HepG2 (cell line): ENCODE measurements around the gene TMEM235. TPM values are rescaled to one million over a fixed set of nuclear protein-coding genes. Genes with fewer than 3 reads are reported as not detected.

Source experiments
- ATF7 ChIP-seq, 2 experiments: fragments of 450-650 bp in 1 of 2; sonication (generic) in 1 of 2; formaldehyde crosslinking in 1 of 2; IDR thresholded peaks; 2 replicates each; pipeline versions ENCODE4 v1.4.0 to v1.6.1; 2016 to 2020; ENCODE audit warnings: antibody characterized with exemption in 1 of 2, mild to moderate bottlenecking in 1 of 2, missing genetic modification reagents in 1 of 2
- ESRRA ChIP-seq: sonication (generic); formaldehyde crosslinking; IDR thresholded peaks from 2 replicates; pipeline ENCODE4 v1.5.1; 2020; ENCODE audit warnings: mild to moderate bottlenecking, low read depth, missing genetic modification reagents
- EZH2 ChIP-seq: conservative IDR thresholded peaks from 2 replicates; pipeline ENCODE4 v1.6.1; 2012; ENCODE audit warnings: mild to moderate bottlenecking, low read depth, low read length, moderate library complexity
- GABPB1 ChIP-seq: IDR thresholded peaks from 2 replicates; pipeline ENCODE4 v1.6.1; 2016; ENCODE audit warnings: mild to moderate bottlenecking, missing genetic modification reagents, moderate library complexity, missing compliant biosample characterization
- HDAC2 ChIP-seq: sonication (generic); formaldehyde crosslinking; IDR thresholded peaks from 2 replicates; pipeline ENCODE4 v1.4.0; 2020; ENCODE audit warnings: missing genetic modification reagents
- NFIB ChIP-seq: sonication (generic); formaldehyde crosslinking; IDR thresholded peaks from 2 replicates; pipeline ENCODE4 v1.9.0; 2021; ENCODE audit warnings: missing genetic modification reagents, mild to moderate bottlenecking, borderline replicate concordance
- TBX2 ChIP-seq: sonication (generic); formaldehyde crosslinking; IDR thresholded peaks from 2 replicates; pipeline ENCODE4 v1.5.0; 2020; ENCODE audit warnings: missing genetic modification reagents, mild to moderate bottlenecking, borderline replicate concordance
- ZBTB38 ChIP-seq: sonication (generic); formaldehyde crosslinking; IDR thresholded peaks from 2 replicates; pipeline ENCODE4 v1.5.1; 2020; ENCODE audit warnings: mild to moderate bottlenecking, missing genetic modification reagents
- ZFY ChIP-seq: sonication (generic); formaldehyde crosslinking; IDR thresholded peaks from 2 replicates; pipeline ENCODE4 v1.4.0; 2020; ENCODE audit warnings: missing genetic modification reagents
- ZFYVE20 ChIP-seq: sonication (generic); formaldehyde crosslinking; IDR thresholded peaks from 2 replicates; pipeline ENCODE4 v1.8.0; 2023; ENCODE audit warnings: low read depth, mild to moderate bottlenecking, moderate library complexity, missing genetic modification reagents, borderline replicate concordance
- ZNF232 ChIP-seq: sonication (generic); formaldehyde crosslinking; IDR thresholded peaks from 2 replicates; pipeline ENCODE4 v1.4.0; 2020; ENCODE audit warnings: missing genetic modification reagents, borderline replicate concordance
- ZNF724P ChIP-seq: sonication (generic); formaldehyde crosslinking; IDR thresholded peaks from 2 replicates; pipeline ENCODE4 v1.8.0; 2022; ENCODE audit warnings: missing genetic modification reagents, borderline replicate concordance
- polyA plus RNA-seq, 8 experiments: library from polyadenylated mRNA; depleted of rRNA in 3 of 8; stranded (reverse) in 7 of 8; unstranded in 1 of 8; fragments of >200 nt; fragmentation: Illumina TruSeq in 4 of 8; extraction: Trizol in 4 of 8; gene quantifications; 2 replicates each; pipeline versions ENCODE4 v1.2.1 to v1.2.3, GENCODE V29; 2011 to 2016; ENCODE audit warnings: low read depth in 4 of 8, missing spikeins in 1 of 8, mixed read lengths in 1 of 8; ENCODE audit not compliant: insufficient read depth in 1 of 8
- total RNA-seq, 5 experiments: library from RNA; depleted of rRNA; stranded (reverse); fragments of >200 nt; fragmentation: Illumina TruSeq; extraction: Trizol; gene quantifications; 2 replicates each; pipeline ENCODE4 v1.2.3, GENCODE V29; 2016; ENCODE audit warnings: low read depth in 1 of 5
- TF ChIP-seq, protein P1 (sequence below): sonication (generic); formaldehyde crosslinking; IDR thresholded peaks from 2 replicates; pipeline ENCODE4 v1.9.0; 2021; ENCODE audit warnings: missing genetic modification reagents, mild to moderate bottlenecking, borderline replicate concordance
- TF ChIP-seq, protein P2 (sequence below): IDR thresholded peaks from 2 replicates; pipeline ENCODE4 v1.6.1; 2016; ENCODE audit warnings: mild to moderate bottlenecking, missing biosample characterization, missing genetic modification reagents
- TF ChIP-seq, protein P3 (sequence below): sonication (generic); formaldehyde crosslinking; IDR thresholded peaks from 2 replicates; pipeline ENCODE4 v1.8.1; 2023; ENCODE audit warnings: mild to moderate bottlenecking, moderate library complexity, missing genetic modification reagents
- TF ChIP-seq, protein P4 (sequence below): sonication (generic); formaldehyde crosslinking; IDR thresholded peaks from 2 replicates; pipeline ENCODE4 v1.5.0; 2020; ENCODE audit warnings: mild to moderate bottlenecking, missing genetic modification reagents
- TF ChIP-seq, protein P5 (sequence below): sonication (generic); formaldehyde crosslinking; IDR thresholded peaks from 2 replicates; pipeline ENCODE4 v1.4.0; 2020; ENCODE audit warnings: mild to moderate bottlenecking, missing genetic modification reagents

The TMEM235 gene
- total and polyA plus RNA-seq, 2 of the 13 experiments (the other 11 are each of a cell fraction or from before 2014, with no cell fraction given), result not detected

DNA sequence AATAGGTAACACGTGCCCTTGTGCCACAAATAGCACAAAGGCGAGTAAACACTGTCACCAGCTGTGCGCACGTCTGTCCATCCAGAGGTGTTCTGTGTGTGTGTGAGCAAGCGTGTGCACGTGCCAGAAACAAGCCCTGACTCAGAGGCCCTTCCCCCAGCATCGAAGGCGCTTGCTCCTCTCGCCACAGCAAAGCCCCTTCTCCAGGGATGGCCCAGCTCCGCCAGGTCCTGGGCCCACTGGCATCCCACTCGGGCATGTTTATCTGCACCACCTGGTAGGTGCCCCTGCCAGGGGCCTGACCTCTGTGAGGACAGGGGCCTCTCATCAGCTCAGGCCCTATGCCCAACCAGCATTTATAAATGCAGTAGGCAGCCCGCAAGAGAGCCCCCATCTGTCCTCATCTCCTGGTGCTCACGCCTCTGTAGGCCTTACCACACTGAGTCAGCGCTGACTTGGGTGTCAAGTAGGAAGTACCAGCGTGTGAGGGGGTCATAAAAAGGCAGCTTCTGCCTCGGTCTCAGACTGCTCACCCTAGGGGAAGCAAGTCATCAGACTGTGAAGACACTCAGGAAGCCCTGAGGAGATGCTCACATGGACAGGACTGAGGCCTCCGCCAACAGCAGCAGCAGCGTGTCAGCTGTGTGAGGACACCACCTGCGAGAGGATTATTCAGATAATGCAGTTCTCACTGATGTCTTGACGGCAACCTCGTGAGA, 10.8 kb downstream of the TMEM235 start (continued):
- no peak for TF ChIP-seq EZH2
- TF ChIP-seq GABPB1 (CRISPR knock-in tag), result peak; percentile 26; the same call in 1 of the 2 replicates
- TF ChIP-seq, protein P1, sequence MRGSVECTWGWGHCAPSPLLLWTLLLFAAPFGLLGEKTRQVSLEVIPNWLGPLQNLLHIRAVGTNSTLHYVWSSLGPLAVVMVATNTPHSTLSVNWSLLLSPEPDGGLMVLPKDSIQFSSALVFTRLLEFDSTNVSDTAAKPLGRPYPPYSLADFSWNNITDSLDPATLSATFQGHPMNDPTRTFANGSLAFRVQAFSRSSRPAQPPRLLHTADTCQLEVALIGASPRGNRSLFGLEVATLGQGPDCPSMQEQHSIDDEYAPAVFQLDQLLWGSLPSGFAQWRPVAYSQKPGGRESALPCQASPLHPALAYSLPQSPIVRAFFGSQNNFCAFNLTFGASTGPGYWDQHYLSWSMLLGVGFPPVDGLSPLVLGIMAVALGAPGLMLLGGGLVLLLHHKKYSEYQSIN (CRISPR knock-in tag), result no peak
- TF ChIP-seq, protein P2, sequence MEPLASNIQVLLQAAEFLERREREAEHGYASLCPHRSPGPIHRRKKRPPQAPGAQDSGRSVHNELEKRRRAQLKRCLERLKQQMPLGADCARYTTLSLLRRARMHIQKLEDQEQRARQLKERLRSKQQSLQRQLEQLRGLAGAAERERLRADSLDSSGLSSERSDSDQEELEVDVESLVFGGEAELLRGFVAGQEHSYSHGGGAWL (CRISPR knock-in tag), result 0 out of 2 replicates have a peak, but pooled peaks have one; percentile 55
- TF ChIP-seq, protein P3, sequence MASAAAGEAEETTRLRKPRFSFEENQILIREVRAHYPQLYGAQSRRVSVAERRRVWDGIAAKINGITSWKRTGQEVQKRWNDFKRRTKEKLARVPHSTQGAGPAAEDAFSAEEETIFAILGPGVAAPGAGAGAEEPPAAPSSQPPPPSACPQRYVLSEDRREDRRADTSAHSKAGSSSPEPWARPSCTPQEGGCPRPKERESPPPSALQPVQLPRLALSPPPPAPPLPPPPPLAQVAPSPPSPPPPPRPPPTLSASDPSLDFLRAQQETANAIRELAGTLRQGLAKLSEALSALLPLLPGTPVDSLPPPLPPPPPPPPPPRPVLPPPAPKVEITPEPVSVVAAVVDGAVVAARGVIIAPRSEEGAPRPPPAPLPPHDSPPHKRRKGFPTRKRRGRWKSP (CRISPR knock-in tag), result no peak
- 0 out of 2 replicates have a peak, but pooled peaks have one; percentile 28 for TF ChIP-seq ZFYVE20 (CRISPR knock-in tag)
- TF ChIP-seq NFIB (CRISPR knock-in tag), result peak; percentile 94; the same call in 1 of the 2 replicates
- peak; percentile 84 for TF ChIP-seq ZBTB38 (CRISPR knock-in tag)
- peak; percentile 29; the same call in 1 of the 2 replicates for TF ChIP-seq TBX2
- TF ChIP-seq ZFY (CRISPR knock-in tag), result peak; percentile 2; the same call in 1 of the 2 replicates
- TF ChIP-seq ZNF724P (CRISPR knock-in tag), result 0 out of 2 replicates have a peak, but pooled peaks have one; percentile 81
- peak; percentile 2; the same call in 1 of the 2 replicates for TF ChIP-seq ESRRA (CRISPR knock-in tag)
- TF ChIP-seq ZNF232 (CRISPR knock-in tag), result 0 out of 2 replicates have a peak, but pooled peaks have one; percentile 48
- TF ChIP-seq, protein P4, sequence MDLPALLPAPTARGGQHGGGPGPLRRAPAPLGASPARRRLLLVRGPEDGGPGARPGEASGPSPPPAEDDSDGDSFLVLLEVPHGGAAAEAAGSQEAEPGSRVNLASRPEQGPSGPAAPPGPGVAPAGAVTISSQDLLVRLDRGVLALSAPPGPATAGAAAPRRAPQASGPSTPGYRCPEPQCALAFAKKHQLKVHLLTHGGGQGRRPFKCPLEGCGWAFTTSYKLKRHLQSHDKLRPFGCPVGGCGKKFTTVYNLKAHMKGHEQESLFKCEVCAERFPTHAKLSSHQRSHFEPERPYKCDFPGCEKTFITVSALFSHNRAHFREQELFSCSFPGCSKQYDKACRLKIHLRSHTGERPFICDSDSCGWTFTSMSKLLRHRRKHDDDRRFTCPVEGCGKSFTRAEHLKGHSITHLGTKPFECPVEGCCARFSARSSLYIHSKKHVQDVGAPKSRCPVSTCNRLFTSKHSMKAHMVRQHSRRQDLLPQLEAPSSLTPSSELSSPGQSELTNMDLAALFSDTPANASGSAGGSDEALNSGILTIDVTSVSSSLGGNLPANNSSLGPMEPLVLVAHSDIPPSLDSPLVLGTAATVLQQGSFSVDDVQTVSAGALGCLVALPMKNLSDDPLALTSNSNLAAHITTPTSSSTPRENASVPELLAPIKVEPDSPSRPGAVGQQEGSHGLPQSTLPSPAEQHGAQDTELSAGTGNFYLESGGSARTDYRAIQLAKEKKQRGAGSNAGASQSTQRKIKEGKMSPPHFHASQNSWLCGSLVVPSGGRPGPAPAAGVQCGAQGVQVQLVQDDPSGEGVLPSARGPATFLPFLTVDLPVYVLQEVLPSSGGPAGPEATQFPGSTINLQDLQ (CRISPR knock-in tag), result peak; percentile 83; the same call in 1 of the 2 replicates
- TF ChIP-seq ATF7 (IDR thresholded peaks at IDR 0.05), result no peak
- TF ChIP-seq ATF7 (CRISPR knock-in tag; IDR thresholded peaks at IDR 0.05), result peak; percentile 0; the same call in 1 of the 2 replicates
- TF ChIP-seq, protein P5, sequence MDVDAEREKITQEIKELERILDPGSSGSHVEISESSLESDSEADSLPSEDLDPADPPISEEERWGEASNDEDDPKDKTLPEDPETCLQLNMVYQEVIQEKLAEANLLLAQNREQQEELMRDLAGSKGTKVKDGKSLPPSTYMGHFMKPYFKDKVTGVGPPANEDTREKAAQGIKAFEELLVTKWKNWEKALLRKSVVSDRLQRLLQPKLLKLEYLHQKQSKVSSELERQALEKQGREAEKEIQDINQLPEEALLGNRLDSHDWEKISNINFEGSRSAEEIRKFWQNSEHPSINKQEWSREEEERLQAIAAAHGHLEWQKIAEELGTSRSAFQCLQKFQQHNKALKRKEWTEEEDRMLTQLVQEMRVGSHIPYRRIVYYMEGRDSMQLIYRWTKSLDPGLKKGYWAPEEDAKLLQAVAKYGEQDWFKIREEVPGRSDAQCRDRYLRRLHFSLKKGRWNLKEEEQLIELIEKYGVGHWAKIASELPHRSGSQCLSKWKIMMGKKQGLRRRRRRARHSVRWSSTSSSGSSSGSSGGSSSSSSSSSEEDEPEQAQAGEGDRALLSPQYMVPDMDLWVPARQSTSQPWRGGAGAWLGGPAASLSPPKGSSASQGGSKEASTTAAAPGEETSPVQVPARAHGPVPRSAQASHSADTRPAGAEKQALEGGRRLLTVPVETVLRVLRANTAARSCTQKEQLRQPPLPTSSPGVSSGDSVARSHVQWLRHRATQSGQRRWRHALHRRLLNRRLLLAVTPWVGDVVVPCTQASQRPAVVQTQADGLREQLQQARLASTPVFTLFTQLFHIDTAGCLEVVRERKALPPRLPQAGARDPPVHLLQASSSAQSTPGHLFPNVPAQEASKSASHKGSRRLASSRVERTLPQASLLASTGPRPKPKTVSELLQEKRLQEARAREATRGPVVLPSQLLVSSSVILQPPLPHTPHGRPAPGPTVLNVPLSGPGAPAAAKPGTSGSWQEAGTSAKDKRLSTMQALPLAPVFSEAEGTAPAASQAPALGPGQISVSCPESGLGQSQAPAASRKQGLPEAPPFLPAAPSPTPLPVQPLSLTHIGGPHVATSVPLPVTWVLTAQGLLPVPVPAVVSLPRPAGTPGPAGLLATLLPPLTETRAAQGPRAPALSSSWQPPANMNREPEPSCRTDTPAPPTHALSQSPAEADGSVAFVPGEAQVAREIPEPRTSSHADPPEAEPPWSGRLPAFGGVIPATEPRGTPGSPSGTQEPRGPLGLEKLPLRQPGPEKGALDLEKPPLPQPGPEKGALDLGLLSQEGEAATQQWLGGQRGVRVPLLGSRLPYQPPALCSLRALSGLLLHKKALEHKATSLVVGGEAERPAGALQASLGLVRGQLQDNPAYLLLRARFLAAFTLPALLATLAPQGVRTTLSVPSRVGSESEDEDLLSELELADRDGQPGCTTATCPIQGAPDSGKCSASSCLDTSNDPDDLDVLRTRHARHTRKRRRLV (CRISPR knock-in tag), result no peak
- TF ChIP-seq HDAC2 (CRISPR knock-in tag), result peak; percentile 12; the same call in 1 of the 2 replicates
